Thymus (tissue), 11 donors: Measurements from ENCODE around the gene HOXC12. TPM values are rescaled to one million over a fixed set of nuclear protein-coding genes. Genes with fewer than 3 reads are reported as not detected.
A peak's percentile ranks its signal among the peaks of the same experiment; 100 is the strongest.

Source experiments
- DNase-seq, 9 donors: peaks; one replicate each; pipeline ENCODE4 v3.0.0-alpha.2; 2013; ENCODE audit warnings: low spot score in 9 of 9, low read depth in 6 of 9, missing footprints in 1 of 9
- H3K27ac ChIP-seq, 2 donors: one replicate each; pipeline ENCODE4 v1.5.1; 2013; ENCODE audit warnings: control low read depth in 1 of 2, low read depth in 1 of 2, low read length in 1 of 2, mild to moderate bottlenecking in 1 of 2, moderate library complexity in 1 of 2
- H3K27me3 ChIP-seq, 2 donors: one replicate each; pipeline ENCODE4 v1.5.1; 2013; ENCODE audit warnings: low read length in 1 of 2; ENCODE audit not compliant: control insufficient read depth in 2 of 2, insufficient read depth in 1 of 2
- H3K36me3 ChIP-seq, 2 donors: one replicate each; pipeline ENCODE4 v1.5.1; 2013; ENCODE audit warnings: low read length in 1 of 2, mild to moderate bottlenecking in 1 of 2, moderate library complexity in 1 of 2; ENCODE audit not compliant: control insufficient read depth in 2 of 2, insufficient read depth in 2 of 2
- H3K4me1 ChIP-seq, 2 donors: one replicate each; pipeline ENCODE4 v1.5.1; 2013; ENCODE audit warnings: low read length in 2 of 2; ENCODE audit not compliant: control insufficient read depth in 2 of 2, insufficient read depth in 2 of 2
- H3K4me3 ChIP-seq, 2 donors: one replicate each; pipeline ENCODE4 v1.5.1; 2013; ENCODE audit warnings: low read length in 2 of 2, control low read depth in 1 of 2, mild to moderate bottlenecking in 1 of 2
- H3K9me3 ChIP-seq, 2 donors: one replicate each; pipeline ENCODE4 v1.5.1; 2013; ENCODE audit warnings: low read length in 1 of 2, mild to moderate bottlenecking in 1 of 2; ENCODE audit not compliant: control insufficient read depth in 2 of 2, insufficient read depth in 1 of 2
- WGBS: extraction: QIAGEN DNeasy Blood & Tissue Kit; methylation state at CpG from one replicate; pipeline ENCODE4 v1.1.7; 2013; 5-methylcytosine and 5-hydroxymethylcytosine counted together
- polyA plus RNA-seq: library from polyadenylated mRNA; stranded (reverse); fragments of 200-250 nt; gene quantifications from one replicate; pipeline ENCODE4 v1.2.3, GENCODE V29; 2013
- total RNA-seq: library from RNA; stranded (reverse); fragments of 120-200 nt; gene quantifications from one replicate; pipeline ENCODE4 v1.2.4, GENCODE V29; 2013
- donor health status: healthy.

The HOXC12 gene
- total and polyA plus RNA-seq, 2 donors: 0.05 to 0.07 TPM

- no peak overlapping the region for H3K27ac ChIP-seq
- no peak overlapping the region for H3K4me3 ChIP-seq
- 10% methylated on average over 30 of the region's 30 CpGs for WGBS
- no peak for DNase-seq
- H3K36me3 ChIP-seq: no peaks in the 10 kb centered on the region
- H3K9me3 ChIP-seq: peaks cover 0 to 9% of the 10 kb centered on the region in 2 donors
- peaks cover 93 to 100% of the 10 kb centered on the region in 2 donors for H3K27me3 ChIP-seq
- H3K4me1 ChIP-seq: no peaks in the 10 kb centered on the region
Measured at GRCh38 chr12:53930591-53931255, 24.0 kb upstream of the HOXC12 start.

GRCh38 chr12:53931844-53932581, 22.7 kb upstream of the HOXC12 start:
- WGBS: 37% methylated on average over 4 of the region's 4 CpGs
- H3K4me3 ChIP-seq: no peak overlapping the region
- no peak for DNase-seq
- H3K36me3 ChIP-seq: no peaks in the 10 kb centered on the region
- no peaks in the 10 kb centered on the region for H3K4me1 ChIP-seq
- H3K27me3 ChIP-seq: peaks cover 93 to 100% of the 10 kb centered on the region in 2 donors
- H3K27ac ChIP-seq: no peak overlapping the region
- H3K9me3 ChIP-seq: peaks cover under 1 to 9% of the 10 kb centered on the region in 2 donors

- 34% methylated on average over 4 of the region's 4 CpGs for WGBS
- Histone ChIP-seq H3K4me3 (no peak overlapping the region), H3K27ac (no peak overlapping the region), H3K9me3 (peaks cover 1 to 10% of the 10 kb centered on the region in 2 donors), H3K4me1 (no peaks in the 10 kb centered on the region), H3K27me3 (peaks cover 94 to 100% of the 10 kb centered on the region in 2 donors), H3K36me3 (no peaks in the 10 kb centered on the region)
- DNase-seq: no peak
Measured at GRCh38 chr12:53932915-53933314, 21.8 kb upstream of the HOXC12 start.

GRCh38 chr12:53935383-53936341, 19.0 kb upstream of the HOXC12 start:
- peaks cover 5 to 13% of the 10 kb centered on the region in 2 donors for H3K9me3 ChIP-seq
- no peaks in the 10 kb centered on the region for H3K36me3 ChIP-seq
- peaks cover 91 to 100% of the 10 kb centered on the region in 2 donors for H3K27me3 ChIP-seq
- H3K4me1 ChIP-seq: no peaks in the 10 kb centered on the region
- WGBS: 7% methylated on average over 49 of the region's 49 CpGs
- H3K4me3 ChIP-seq: no peak overlapping the region
- H3K27ac ChIP-seq: no peak overlapping the region
- no peak for DNase-seq

- no peak overlapping the region for H3K27ac ChIP-seq
- H3K27me3 ChIP-seq: peaks cover 80 to 100% of the 10 kb centered on the region in 2 donors
- no peaks in the 10 kb centered on the region for H3K36me3 ChIP-seq
- no peak for DNase-seq
- 21% methylated on average over 12 of the region's 12 CpGs for WGBS
- H3K4me1 ChIP-seq: no peaks in the 10 kb centered on the region
- H3K9me3 ChIP-seq: peaks cover 5 to 13% of the 10 kb centered on the region in 2 donors
- no peak overlapping the region for H3K4me3 ChIP-seq
Measured at GRCh38 chr12:53937099-53937498, 17.6 kb upstream of the HOXC12 start.

- WGBS: 26% methylated on average over 23 of the region's 23 CpGs
- no peaks in the 10 kb centered on the region for H3K36me3 ChIP-seq
- H3K27ac ChIP-seq: no peak overlapping the region
- no peak for DNase-seq
- peaks cover 80 to 100% of the 10 kb centered on the region in 2 donors for H3K27me3 ChIP-seq
- peaks cover 5 to 13% of the 10 kb centered on the region in 2 donors for H3K9me3 ChIP-seq
- no peak overlapping the region for H3K4me3 ChIP-seq
- H3K4me1 ChIP-seq: no peaks in the 10 kb centered on the region
Measured at GRCh38 chr12:53937596-53938325, 16.9 kb upstream of the HOXC12 start.

- WGBS: 11% methylated on average over 56 of the region's 56 CpGs
- H3K4me3 ChIP-seq: no peak within 1 kb of the TSS
- peaks cover 79 to 100% of the 10 kb centered on the region in 2 donors for H3K27me3 ChIP-seq
- DNase-seq: peak in 5 of 9 donors; percentile 5 to 43 (median 10)
- peaks cover 5 to 13% of the 10 kb centered on the region in 2 donors for H3K9me3 ChIP-seq
- no peaks in the 10 kb centered on the region for H3K36me3 ChIP-seq
- H3K27ac ChIP-seq: no peak within 1 kb of the TSS
- no peaks in the 10 kb centered on the region for H3K4me1 ChIP-seq
Measured at GRCh38 chr12:53938326-53939140, 16.2 kb upstream of the HOXC12 start, which contains the start of gene HOXC13. Gene HOXC13, plus strand, starts transcription at chr12:53938831. Its CDS starts 76 bp downstream, at chr12:53938907.
